T-helper 1 cell treated with Interleukin-12 subunit alpha and Interleukin-12 subunit beta and Interleukin-4 antibody, amounts not matched to agents 30 μg/mL and 1 μg/mL, for 36 hours (primary cell): Measurements from ENCODE around the gene ASGR1.
A peak's percentile ranks its signal among the peaks of the same experiment; 100 is the strongest.

Experiments
- H3K27ac Mint-ChIP-seq: one replicate; pipeline ENCODE4 v1.8.0; 2021; ENCODE audit warnings: mild to moderate bottlenecking, mixed read lengths
- H3K27me3 Mint-ChIP-seq: one replicate; pipeline ENCODE4 v1.8.0; 2021; ENCODE audit warnings: low read depth, mixed read lengths
- H3K36me3 Mint-ChIP-seq: one replicate; pipeline ENCODE4 v1.8.0; 2021; ENCODE audit warnings: low read depth, mixed read lengths
- H3K4me1 Mint-ChIP-seq: one replicate; pipeline ENCODE4 v1.8.0; 2021; ENCODE audit warnings: low read depth, mixed read lengths
- H3K4me3 Mint-ChIP-seq: one replicate; pipeline ENCODE4 v1.8.0; 2021; ENCODE audit warnings: mild to moderate bottlenecking, moderate library complexity, mixed read lengths
- H3K9me3 Mint-ChIP-seq: one replicate; pipeline ENCODE4 v1.8.0; 2021; ENCODE audit warnings: mixed read lengths

Gene ASGR1

GRCh38 chr17:7208754-7209460 lies 29.7 kb upstream of the ASGR1 start:
- H3K36me3 Mint-ChIP-seq, result peaks cover 5% of the 10 kb centered on the region
- H3K27ac Mint-ChIP-seq, result peak overlapping the region; percentile 45
- H3K4me1 Mint-ChIP-seq, result peaks cover 42% of the 10 kb centered on the region
- no peak overlapping the region for H3K4me3 Mint-ChIP-seq
- peaks cover 22% of the 10 kb centered on the region for H3K27me3 Mint-ChIP-seq
- H3K9me3 Mint-ChIP-seq, result no peaks in the 10 kb centered on the region

- Mint-ChIP-seq H3K4me3 (no peak overlapping the region), H3K36me3 (peaks cover 5% of the 10 kb centered on the region), H3K27me3 (peaks cover 16% of the 10 kb centered on the region), H3K27ac (peak overlapping the region; percentile 45), H3K9me3 (no peaks in the 10 kb centered on the region), H3K4me1 (peaks cover 37% of the 10 kb centered on the region)
These were observed 28.9 kb upstream of the ASGR1 start for GRCh38 chr17:7208027-7208571.

GRCh38 chr17:7207120-7208001 lies 28.2 kb upstream of the ASGR1 start:
- H3K9me3 Mint-ChIP-seq, result no peaks in the 10 kb centered on the region
- H3K27me3 Mint-ChIP-seq, result peaks cover 14% of the 10 kb centered on the region
- H3K4me1 Mint-ChIP-seq, result peaks cover 36% of the 10 kb centered on the region
- peak overlapping the region; percentile 9 for H3K4me3 Mint-ChIP-seq
- peaks cover 12% of the 10 kb centered on the region for H3K36me3 Mint-ChIP-seq
- peak overlapping the region; percentile 61 for H3K27ac Mint-ChIP-seq

- Mint-ChIP-seq H3K27me3 (peaks cover 7% of the 10 kb centered on the region), H3K4me3 (peak overlapping the region; percentile 86), H3K4me1 (peaks cover 33% of the 10 kb centered on the region), H3K9me3 (no peaks in the 10 kb centered on the region), H3K36me3 (peaks cover 12% of the 10 kb centered on the region), H3K27ac (peak overlapping the region; percentile 95)
These were observed 26.4 kb upstream of the ASGR1 start for GRCh38 chr17:7205561-7205960.

GRCh38 chr17:7204828-7205461 lies 25.8 kb upstream of the ASGR1 start:
- Mint-ChIP-seq H3K27me3 (peaks cover 3% of the 10 kb centered on the region), H3K9me3 (no peaks in the 10 kb centered on the region), H3K4me1 (peaks cover 33% of the 10 kb centered on the region), H3K36me3 (peaks cover 9% of the 10 kb centered on the region), H3K4me3 (peak overlapping the region; percentile 86), H3K27ac (peak overlapping the region; percentile 95)

GRCh38 chr17:7204336-7204735 lies 25.2 kb upstream of the ASGR1 start:
- Mint-ChIP-seq H3K9me3 (no peaks in the 10 kb centered on the region), H3K36me3 (peaks cover 9% of the 10 kb centered on the region), H3K27me3 (no peaks in the 10 kb centered on the region), H3K4me3 (peak overlapping the region; percentile 86), H3K27ac (peak overlapping the region; percentile 95), H3K4me1 (peaks cover 33% of the 10 kb centered on the region)

- Mint-ChIP-seq H3K27me3 (no peaks in the 10 kb centered on the region), H3K36me3 (peaks cover 9% of the 10 kb centered on the region), H3K9me3 (no peaks in the 10 kb centered on the region), H3K27ac (no peak overlapping the region), H3K4me3 (peak overlapping the region; percentile 17), H3K4me1 (peaks cover 32% of the 10 kb centered on the region)
These were observed 24.2 kb upstream of the ASGR1 start for GRCh38 chr17:7203391-7203790.

- Mint-ChIP-seq H3K36me3 (peaks cover 5% of the 10 kb centered on the region), H3K27ac (no peak overlapping the region), H3K9me3 (no peaks in the 10 kb centered on the region), H3K4me1 (no peaks in the 10 kb centered on the region), H3K27me3 (no peaks in the 10 kb centered on the region), H3K4me3 (no peak overlapping the region)
These were observed 17.7 kb upstream of the ASGR1 start for GRCh38 chr17:7196651-7197401.

GRCh38 chr17:7195971-7196370 lies 16.8 kb upstream of the ASGR1 start:
- no peak overlapping the region for H3K27ac Mint-ChIP-seq
- no peaks in the 10 kb centered on the region for H3K4me1 Mint-ChIP-seq
- H3K9me3 Mint-ChIP-seq, result no peaks in the 10 kb centered on the region
- H3K4me3 Mint-ChIP-seq, result no peak overlapping the region
- H3K36me3 Mint-ChIP-seq, result peaks cover 5% of the 10 kb centered on the region
- H3K27me3 Mint-ChIP-seq, result no peaks in the 10 kb centered on the region

GRCh38 chr17:7192271-7192937 lies 13.2 kb upstream of the ASGR1 start:
- no peak overlapping the region for H3K4me3 Mint-ChIP-seq
- no peak overlapping the region for H3K27ac Mint-ChIP-seq
- no peaks in the 10 kb centered on the region for H3K9me3 Mint-ChIP-seq
- peaks cover 5% of the 10 kb centered on the region for H3K36me3 Mint-ChIP-seq
- no peaks in the 10 kb centered on the region for H3K27me3 Mint-ChIP-seq
- H3K4me1 Mint-ChIP-seq, result no peaks in the 10 kb centered on the region

GRCh38 chr17:7191571-7192270 lies 12.6 kb upstream of the ASGR1 start:
- Mint-ChIP-seq H3K27me3 (no peaks in the 10 kb centered on the region), H3K9me3 (no peaks in the 10 kb centered on the region), H3K4me3 (no peak overlapping the region), H3K4me1 (peaks cover under 1% of the 10 kb centered on the region), H3K36me3 (peaks cover 5% of the 10 kb centered on the region), H3K27ac (no peak overlapping the region)

- Mint-ChIP-seq H3K27ac (no peak overlapping the region), H3K36me3 (peaks cover 5% of the 10 kb centered on the region), H3K9me3 (no peaks in the 10 kb centered on the region), H3K4me3 (no peak overlapping the region), H3K27me3 (no peaks in the 10 kb centered on the region), H3K4me1 (peaks cover 5% of the 10 kb centered on the region)
These were observed 11.9 kb upstream of the ASGR1 start for GRCh38 chr17:7191069-7191468.

- no peaks in the 10 kb centered on the region for H3K9me3 Mint-ChIP-seq
- H3K36me3 Mint-ChIP-seq, result peaks cover 5% of the 10 kb centered on the region
- no peak overlapping the region for H3K4me3 Mint-ChIP-seq
- H3K27ac Mint-ChIP-seq, result no peak overlapping the region
- no peaks in the 10 kb centered on the region for H3K27me3 Mint-ChIP-seq
- peaks cover 5% of the 10 kb centered on the region for H3K4me1 Mint-ChIP-seq
These were observed 11.2 kb upstream of the ASGR1 start for GRCh38 chr17:7190276-7190917.
